Astrocyte (in vitro differentiated cells and primary cell): ENCODE data around the gene PIH1D1. TPM values are rescaled to one million over a fixed set of nuclear protein-coding genes. Genes with fewer than 3 reads are reported as not detected.

Source experiments
- DNase-seq: peaks from one replicate; pipeline ENCODE4 v3.0.0-alpha.2; 2010; ENCODE audit warnings: low read depth
- FAIRE-seq: peaks from 2 replicates; lab custom pipeline; 2011; peaks lifted over from hg19 to GRCh38; lab: Jason Lieb, UNC
- H2AFZ ChIP-seq: 2 replicates; pipeline ENCODE4 v1.6.0; 2012; ENCODE audit warnings: low read depth, low read length, inconsistent platforms
- H3K27ac ChIP-seq: 2 replicates; pipeline ENCODE4 v1.5.1; 2011; ENCODE audit warnings: low read depth, low read length, inconsistent platforms
- H3K27me3 ChIP-seq: 2 replicates; pipeline ENCODE4 v1.6.0; 2011; ENCODE audit warnings: low read length, inconsistent platforms; ENCODE audit not compliant: insufficient read depth
- H3K36me3 ChIP-seq: 2 replicates; pipeline ENCODE4 v1.5.1; 2011; ENCODE audit warnings: low read length, inconsistent platforms; ENCODE audit not compliant: insufficient read depth
- H3K4me1 ChIP-seq: 2 replicates; pipeline ENCODE4 v1.5.1; 2011; ENCODE audit warnings: low read length, inconsistent platforms; ENCODE audit not compliant: insufficient read depth
- H3K4me2 ChIP-seq: 2 replicates; pipeline ENCODE4 v1.6.0; 2012; ENCODE audit warnings: low read length, inconsistent platforms
- H3K4me3 ChIP-seq: 2 replicates; pipeline ENCODE4 v1.5.1; 2011; ENCODE audit warnings: low read depth, mild to moderate bottlenecking, low read length, inconsistent platforms; ENCODE audit not compliant: insufficient read depth
- H3K79me2 ChIP-seq: 2 replicates; pipeline ENCODE4 v1.6.0; 2012; ENCODE audit warnings: mild to moderate bottlenecking, low read length, inconsistent platforms; ENCODE audit not compliant: insufficient read depth
- H3K9ac ChIP-seq: 2 replicates; pipeline ENCODE4 v1.6.0; 2012; ENCODE audit warnings: mild to moderate bottlenecking, low read length, inconsistent platforms
- H3K9me3 ChIP-seq: 2 replicates; pipeline ENCODE4 v1.5.1; 2012; ENCODE audit warnings: low read depth, mild to moderate bottlenecking, low read length, inconsistent platforms; ENCODE audit not compliant: insufficient read depth
- H4K20me1 ChIP-seq: 2 replicates; pipeline ENCODE4 v1.6.0; 2012; ENCODE audit warnings: low read length, inconsistent platforms; ENCODE audit not compliant: insufficient read depth
- H3K27ac Mint-ChIP-seq: one replicate; pipeline ENCODE4 v1.8.0; 2021; ENCODE audit warnings: mild to moderate bottlenecking, mixed read lengths; ENCODE audit not compliant: unreplicated experiment
- H3K27me3 Mint-ChIP-seq: one replicate; pipeline ENCODE4 v1.8.0; 2021; ENCODE audit warnings: low read depth, mixed read lengths; ENCODE audit not compliant: unreplicated experiment
- H3K36me3 Mint-ChIP-seq: one replicate; pipeline ENCODE4 v1.8.0; 2021; ENCODE audit warnings: low read depth, mixed read lengths; ENCODE audit not compliant: unreplicated experiment
- H3K4me1 Mint-ChIP-seq: one replicate; pipeline ENCODE4 v1.8.0; 2021; ENCODE audit warnings: low read depth, mixed read lengths; ENCODE audit not compliant: unreplicated experiment
- H3K4me3 Mint-ChIP-seq: one replicate; pipeline ENCODE4 v1.8.0; 2021; ENCODE audit warnings: mild to moderate bottlenecking, moderate library complexity, mixed read lengths; ENCODE audit not compliant: unreplicated experiment
- H3K9me3 Mint-ChIP-seq: one replicate; pipeline ENCODE4 v1.8.0; 2021; ENCODE audit warnings: mild to moderate bottlenecking, mixed read lengths; ENCODE audit not compliant: unreplicated experiment
- EZH2 ChIP-seq: IDR thresholded peaks from 2 replicates; pipeline ENCODE4 v1.6.1; 2012; ENCODE audit warnings: mild to moderate bottlenecking, low read length, inconsistent platforms; ENCODE audit not compliant: insufficient read depth
- total RNA-seq: library from RNA; stranded (reverse); gene quantifications from 2 replicates; pipeline ENCODE4 v1.2.1, GENCODE V29; 2021
- TF ChIP-seq, protein P1 (sequence below): IDR thresholded peaks from 2 replicates; pipeline ENCODE4 v1.5.1; 2011; ENCODE audit warnings: low read depth, mild to moderate bottlenecking, inconsistent platforms, low read length, moderate library complexity; ENCODE audit not compliant: insufficient read depth

Gene PIH1D1
- total RNA-seq, 1 donor from 2014 or later: 61.3 TPM

DNA sequence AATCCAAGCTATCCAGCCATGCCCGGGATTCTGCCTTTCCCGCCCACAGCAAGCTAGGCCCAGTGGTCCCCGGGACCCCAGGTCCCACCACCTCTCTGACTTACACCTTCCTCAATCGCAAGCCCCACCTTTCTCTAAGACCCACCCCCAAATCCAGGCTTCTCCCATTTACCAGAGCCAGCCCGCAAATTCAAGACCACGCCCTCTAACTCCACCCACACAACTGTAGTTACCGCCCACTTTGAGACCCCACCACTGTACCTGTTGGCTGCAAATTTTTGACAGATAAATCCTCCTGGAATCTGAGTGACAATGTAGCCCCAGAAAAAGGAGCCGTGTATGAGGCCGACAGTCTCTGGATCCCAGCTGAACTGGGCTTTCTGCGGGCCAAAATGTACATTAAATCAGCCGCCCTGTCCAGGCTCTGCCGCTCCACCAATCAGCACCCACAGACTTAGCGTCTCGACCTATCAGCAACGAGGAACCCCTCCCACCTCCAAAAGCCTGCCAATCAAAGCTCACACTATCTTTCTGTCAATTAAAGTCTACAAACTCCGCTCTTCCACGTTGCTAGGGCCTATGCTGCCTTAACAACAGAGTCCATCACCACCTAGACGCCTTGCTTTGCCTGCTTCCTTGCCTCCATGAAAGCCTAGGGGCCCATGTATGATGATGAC is 16.6 kb downstream of the PIH1D1 start:
- H3K27me3 Mint-ChIP-seq: peaks cover 74% of the 10 kb centered on the region
- Histone ChIP-seq H3K9me3 (peaks cover 7% of the 10 kb centered on the region), H3K4me1 (no peaks in the 10 kb centered on the region), H4K20me1 (no peaks in the 10 kb centered on the region), H3K36me3 (no peaks in the 10 kb centered on the region), H2AFZ (no peak overlapping the region), H3K79me2 (no peaks in the 10 kb centered on the region), H3K27ac (no peak overlapping the region), H3K9ac (no peak overlapping the region), H3K4me2 (no peak overlapping the region), H3K4me3 (no peak overlapping the region), H3K27me3 (peaks cover 85% of the 10 kb centered on the region)
- H3K36me3 Mint-ChIP-seq: no peaks in the 10 kb centered on the region
- H3K9me3 Mint-ChIP-seq: peaks cover 9% of the 10 kb centered on the region
- DNase-seq: no peak
- no peak for FAIRE-seq
- H3K27ac Mint-ChIP-seq: no peak overlapping the region
- TF ChIP-seq EZH2: no peak
- TF ChIP-seq, protein P1, sequence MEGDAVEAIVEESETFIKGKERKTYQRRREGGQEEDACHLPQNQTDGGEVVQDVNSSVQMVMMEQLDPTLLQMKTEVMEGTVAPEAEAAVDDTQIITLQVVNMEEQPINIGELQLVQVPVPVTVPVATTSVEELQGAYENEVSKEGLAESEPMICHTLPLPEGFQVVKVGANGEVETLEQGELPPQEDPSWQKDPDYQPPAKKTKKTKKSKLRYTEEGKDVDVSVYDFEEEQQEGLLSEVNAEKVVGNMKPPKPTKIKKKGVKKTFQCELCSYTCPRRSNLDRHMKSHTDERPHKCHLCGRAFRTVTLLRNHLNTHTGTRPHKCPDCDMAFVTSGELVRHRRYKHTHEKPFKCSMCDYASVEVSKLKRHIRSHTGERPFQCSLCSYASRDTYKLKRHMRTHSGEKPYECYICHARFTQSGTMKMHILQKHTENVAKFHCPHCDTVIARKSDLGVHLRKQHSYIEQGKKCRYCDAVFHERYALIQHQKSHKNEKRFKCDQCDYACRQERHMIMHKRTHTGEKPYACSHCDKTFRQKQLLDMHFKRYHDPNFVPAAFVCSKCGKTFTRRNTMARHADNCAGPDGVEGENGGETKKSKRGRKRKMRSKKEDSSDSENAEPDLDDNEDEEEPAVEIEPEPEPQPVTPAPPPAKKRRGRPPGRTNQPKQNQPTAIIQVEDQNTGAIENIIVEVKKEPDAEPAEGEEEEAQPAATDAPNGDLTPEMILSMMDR: no peak
- no peaks in the 10 kb centered on the region for H3K4me1 Mint-ChIP-seq
- no peak overlapping the region for H3K4me3 Mint-ChIP-seq

DNA sequence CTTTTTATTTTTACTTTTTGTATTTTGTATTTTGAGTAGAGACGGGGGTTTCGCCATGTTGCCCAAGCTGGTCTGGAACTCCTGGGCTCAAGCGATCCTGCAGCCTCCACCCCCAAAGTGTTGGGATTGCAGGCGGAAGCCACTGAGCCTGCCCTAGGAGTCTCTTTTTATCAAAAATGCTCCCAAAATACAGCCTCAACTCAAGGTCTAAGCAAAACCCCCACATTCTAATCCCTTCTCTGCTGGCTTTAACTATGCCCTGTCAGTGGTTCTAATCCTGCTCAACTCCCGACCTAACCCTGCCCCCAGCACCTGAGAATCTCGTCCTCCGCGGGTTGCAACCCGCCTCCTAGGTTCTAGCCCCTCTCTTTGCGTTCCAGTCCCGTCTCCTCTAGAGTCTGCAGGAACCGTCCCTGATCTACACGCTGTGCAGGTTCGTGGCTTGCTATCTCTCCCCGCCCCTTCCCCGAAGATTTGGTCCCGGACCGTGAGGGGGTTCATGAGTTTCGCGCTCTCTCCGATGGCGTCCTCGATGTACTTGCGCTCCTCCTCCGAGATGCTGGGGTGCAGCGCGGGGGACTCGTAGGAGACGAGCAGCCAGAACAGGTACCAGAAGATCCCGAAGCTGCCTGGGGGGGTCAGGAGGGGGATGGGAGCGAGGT is 18.2 kb downstream of the PIH1D1 start:
- DNase-seq: no peak
- Histone ChIP-seq H3K4me2 (no peak overlapping the region), H3K9ac (no peak overlapping the region), H2AFZ (no peak overlapping the region), H3K4me1 (no peaks in the 10 kb centered on the region), H3K9me3 (peaks cover 7% of the 10 kb centered on the region), H4K20me1 (no peaks in the 10 kb centered on the region), H3K4me3 (no peak overlapping the region), H3K27me3 (peaks cover 84% of the 10 kb centered on the region), H3K36me3 (no peaks in the 10 kb centered on the region), H3K79me2 (no peaks in the 10 kb centered on the region), H3K27ac (no peak overlapping the region)
- TF ChIP-seq, protein P1: no peak
- TF ChIP-seq EZH2: peak; percentile 58
- Mint-ChIP-seq H3K4me3 (no peak overlapping the region), H3K27me3 (peaks cover 73% of the 10 kb centered on the region), H3K27ac (no peak overlapping the region), H3K4me1 (no peaks in the 10 kb centered on the region), H3K36me3 (no peaks in the 10 kb centered on the region), H3K9me3 (peaks cover 9% of the 10 kb centered on the region)
- no peak for FAIRE-seq
